Measurements from ENCODE around the gene UBAP2L. TPM values are rescaled to one million over a fixed set of nuclear protein-coding genes. Genes with fewer than 3 reads are reported as not detected.
"Not testable (repeated sequence)": the region's sequence is repeated elsewhere in the genome, so short reads cannot be mapped to it uniquely, and the experiment has no call there.

The UBAP2L gene
- total RNA-seq, 1 donor from 2014 or later: 127 TPM

DNA sequence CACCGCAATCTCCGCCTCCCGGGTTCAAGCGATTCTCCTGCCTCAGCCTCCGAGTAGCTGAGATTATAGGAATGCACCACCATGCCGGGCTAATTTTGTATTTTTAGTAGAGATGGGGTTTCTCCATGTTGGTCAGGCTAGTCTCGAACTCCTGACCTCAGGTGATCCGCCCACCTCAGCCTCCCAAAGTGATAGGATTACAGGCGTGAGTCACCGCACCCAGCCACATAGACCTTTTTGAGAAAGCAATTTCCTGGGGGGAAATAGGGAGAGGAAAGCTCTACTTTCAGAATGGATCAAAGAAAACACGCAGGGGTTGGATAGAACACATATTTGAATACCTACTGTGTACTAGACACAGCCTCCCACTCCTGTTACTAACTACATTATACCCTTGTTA, 15.0 kb upstream of the UBAP2L start:
- not testable (repeated sequence) for DNase-seq (ENCODE audit: low read depth)

DNA sequence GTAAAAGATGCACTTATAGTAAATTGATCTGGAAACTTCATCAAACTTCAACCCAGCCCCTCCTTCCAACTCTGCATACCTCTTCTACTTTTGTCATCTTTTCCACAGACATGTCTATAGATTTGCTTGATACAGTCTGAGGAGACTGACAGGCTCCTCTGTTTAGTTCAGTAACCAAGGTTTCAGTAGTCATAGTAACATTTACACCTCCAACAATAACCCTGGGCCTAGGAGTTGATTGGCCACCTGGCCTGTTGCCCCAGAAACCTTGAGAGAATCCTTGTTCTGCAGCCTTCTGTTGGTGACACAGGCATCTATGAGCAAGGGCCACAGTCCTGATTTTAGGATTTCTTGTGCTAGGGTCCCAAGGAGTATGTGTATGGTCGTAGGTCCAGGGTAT, 14.6 kb upstream of the UBAP2L start, which contains the start of gene CFAP141:
Gene CFAP141 (minus strand): TSS at position 138 of the 400 bp plus-strand sequence. CDS start 26 bp downstream, at position 112.
- peak; percentile 42 for DNase-seq (ENCODE audit: low read depth)

DNA sequence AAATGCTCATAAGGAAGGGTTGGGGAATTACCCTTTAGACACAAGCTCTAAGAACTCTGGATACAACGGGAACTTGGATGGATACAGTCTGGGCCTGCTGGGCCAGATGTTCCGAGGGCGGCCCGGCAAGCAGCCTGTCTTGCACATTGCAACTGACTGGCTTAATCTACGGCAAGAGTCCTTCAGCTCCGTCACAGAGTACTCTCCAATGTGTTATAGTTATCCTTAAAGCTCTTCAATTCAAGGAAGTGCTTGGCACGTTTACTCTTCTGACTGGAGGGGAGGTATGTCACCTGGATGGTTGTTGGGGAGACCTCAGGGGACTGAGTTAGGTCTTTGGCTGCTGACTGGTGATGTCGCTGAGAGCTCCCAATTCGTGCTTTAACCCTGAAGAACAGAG, 13.5 kb upstream of the UBAP2L start:
- no peak for DNase-seq (ENCODE audit: low read depth)

DNA sequence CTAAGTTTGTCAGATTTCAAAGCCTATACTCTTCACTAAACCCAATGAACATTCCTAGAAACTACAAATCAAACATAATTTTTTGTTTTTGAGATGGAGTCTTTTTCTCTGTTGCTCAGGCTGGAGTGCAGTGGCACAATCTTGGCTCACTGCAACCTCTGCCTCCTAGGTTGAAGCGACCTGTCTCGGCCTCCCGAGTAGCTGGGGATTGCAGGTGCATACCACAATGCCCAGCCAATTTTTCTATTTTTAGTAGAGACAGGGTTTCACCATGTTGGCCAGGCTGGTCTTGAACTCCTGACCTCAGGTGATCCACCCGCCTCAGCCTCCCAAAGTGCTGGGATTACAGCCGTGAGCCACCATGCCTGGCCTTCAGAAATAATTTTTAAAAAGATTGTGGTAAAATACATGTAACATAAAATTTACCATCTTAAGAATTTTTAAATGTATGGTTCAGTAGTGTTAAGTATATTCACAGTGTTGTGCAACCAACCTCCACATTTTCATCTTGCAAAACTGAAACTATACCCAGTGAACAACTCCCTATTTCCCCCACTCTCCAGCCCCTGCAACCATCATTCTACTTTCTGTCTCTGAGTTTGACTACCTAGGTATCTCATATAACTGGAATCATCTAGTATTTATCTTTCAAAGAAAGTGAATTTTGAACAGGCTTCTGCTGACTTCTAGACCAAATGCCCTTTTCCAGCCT, 11.9 kb upstream of the UBAP2L start:
- no peak for DNase-seq (ENCODE audit: low read depth)

DNA sequence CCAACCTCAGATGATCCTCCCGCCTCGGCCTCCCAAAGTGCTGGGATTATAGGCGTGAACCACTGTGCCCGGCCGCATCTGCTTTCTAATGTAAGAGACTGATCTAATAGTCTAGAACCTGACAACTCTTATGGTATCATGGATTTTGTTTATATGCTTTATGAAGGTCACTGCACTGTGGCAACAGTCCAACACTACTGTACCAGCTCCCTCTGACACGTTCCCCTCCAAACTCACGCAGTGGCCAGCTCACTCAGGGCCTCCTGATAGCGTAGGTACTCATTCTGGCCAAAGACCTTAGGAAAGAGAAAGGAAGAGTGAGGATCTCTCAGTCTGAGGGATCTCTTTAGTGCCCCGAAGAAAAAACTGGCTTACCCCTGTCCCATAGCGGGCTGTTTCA, 8.7 kb upstream of the UBAP2L start:
- DNase-seq (ENCODE audit: low read depth): no peak

DNA sequence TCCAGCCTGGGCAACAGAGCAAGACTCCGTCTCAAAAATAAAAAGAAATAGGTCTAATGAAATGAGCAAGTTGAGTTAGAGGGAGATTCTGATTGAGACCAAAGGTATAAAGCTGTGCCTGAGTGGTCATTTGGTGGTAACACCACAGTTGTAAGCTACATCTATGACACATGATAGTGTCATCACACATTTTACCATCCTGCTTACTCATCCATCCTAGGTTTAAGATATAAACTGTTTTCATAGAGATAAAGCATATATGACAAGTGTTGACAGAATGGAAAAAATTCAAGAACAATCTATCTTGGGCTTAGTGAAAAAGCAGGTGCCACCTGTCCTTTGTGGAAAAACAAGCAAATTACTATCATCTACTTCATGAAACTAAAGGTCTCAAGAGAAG, 7.5 kb upstream of the UBAP2L start:
- peak; percentile 64 for DNase-seq (ENCODE audit: low read depth)

DNA sequence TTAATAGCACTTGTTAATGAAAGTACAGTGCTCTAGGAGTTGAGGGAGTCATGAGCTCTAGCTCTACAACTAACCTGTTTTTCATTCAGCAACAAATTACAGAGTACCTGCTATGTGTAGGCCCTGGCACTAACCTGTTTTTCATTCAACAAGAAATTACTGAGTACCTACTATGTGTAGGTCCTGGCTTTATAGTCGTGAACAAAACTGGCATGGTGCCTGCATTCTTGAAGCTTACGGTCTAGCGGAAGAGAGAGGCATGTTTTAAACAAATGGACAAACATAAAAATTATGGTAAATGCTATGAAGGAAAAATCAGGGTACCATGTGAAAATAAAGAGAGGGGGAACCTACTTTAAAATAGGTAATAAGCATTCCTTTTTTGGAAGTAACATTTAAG, 2.2 kb upstream of the UBAP2L start:
- no peak for DNase-seq (ENCODE audit: low read depth)

DNA sequence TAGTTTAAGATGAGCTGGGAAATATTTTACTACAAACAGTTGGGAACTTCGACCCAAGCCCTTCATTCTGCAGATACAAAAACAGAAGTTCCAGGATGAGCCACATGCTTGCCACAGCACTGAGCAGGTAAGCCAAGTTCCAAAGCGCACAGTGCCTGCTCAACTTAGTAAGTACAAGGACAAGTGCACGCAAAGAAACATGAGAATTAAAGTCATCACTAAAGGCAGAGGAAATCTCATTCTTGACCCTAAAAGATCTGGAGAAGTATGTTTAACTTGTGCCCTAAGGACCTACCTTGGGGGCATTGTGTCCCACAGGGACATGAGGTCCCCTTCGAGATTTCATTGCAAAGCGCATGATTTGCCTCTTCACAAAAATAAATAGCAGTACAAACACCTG, 1.2 kb upstream of the UBAP2L start:
- DNase-seq (ENCODE audit: low read depth): peak; percentile 29

DNA sequence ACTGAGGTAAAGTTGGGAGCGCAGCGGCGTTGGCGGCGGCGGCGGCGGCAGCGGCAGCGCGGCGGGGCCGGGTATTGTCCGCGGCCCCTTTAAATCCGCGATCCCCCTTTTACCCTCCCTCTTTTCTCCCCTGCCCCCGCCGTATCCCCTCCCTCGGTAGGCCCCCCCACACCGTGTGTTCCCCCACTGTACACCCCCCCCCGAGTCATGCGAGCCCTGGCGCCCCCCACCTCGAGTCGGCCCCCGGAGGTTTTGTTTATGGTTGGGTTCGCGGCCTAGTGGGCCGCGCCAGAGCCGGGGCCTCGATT, 169 bp downstream of the UBAP2L start:
- DNase-seq (ENCODE audit: low read depth): no peak

DNA sequence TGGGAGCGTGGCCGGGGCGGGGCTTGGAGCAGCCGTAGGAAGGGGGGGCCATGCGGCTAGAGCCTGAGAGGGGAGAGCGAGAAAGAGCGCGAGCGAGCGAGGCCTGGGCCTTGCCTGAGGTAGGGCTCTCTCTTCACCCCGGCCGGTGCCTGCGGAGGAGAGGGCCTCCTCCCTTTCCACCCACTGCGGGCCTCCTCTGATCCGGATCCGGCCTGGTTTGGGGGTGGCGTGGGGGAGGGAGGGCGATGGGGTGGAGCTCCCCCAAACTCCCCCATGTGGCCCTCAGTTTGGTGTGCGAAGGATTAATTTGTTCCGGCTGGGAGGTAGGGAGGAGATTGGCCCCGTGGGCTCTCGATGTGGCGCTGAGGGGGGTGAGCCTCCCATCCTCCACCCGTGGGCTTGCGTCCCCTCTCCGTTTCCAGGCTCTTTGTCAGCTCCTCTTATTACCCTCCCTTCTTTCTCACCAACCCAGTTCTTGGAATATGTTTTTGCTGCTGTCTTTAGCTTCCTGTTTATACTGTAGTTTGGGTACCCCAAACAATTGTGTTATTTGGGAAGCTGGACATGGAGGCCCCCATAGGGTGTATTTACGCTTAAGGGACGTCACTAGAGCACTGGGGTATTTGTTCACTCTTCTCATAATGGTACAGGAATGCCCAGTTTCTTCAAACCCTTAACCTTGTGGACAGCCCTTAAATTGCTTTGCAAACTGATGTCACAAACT, 685 bp downstream of the UBAP2L start:
- DNase-seq (ENCODE audit: low read depth): peak; percentile 37

DNA sequence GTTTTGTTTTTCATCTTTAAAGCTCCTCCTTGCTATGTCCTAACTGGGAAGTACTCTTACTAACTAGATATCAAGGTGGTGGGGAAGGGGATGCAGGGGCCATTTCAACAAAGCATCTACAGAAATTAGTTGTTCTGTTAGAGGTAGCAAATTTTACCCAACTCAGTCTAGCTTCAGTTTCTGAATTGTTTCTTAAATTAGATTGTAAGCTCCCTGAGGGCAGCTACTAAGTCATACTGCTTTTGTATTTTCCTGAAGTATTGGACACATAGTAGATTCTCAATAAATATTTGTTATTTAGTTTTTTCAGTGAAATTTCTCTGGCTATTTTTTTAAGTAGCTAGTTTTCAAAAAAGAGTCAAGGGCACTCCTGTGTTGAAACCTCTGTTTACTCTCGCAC, 1.8 kb downstream of the UBAP2L start:
- no peak for DNase-seq (ENCODE audit: low read depth)

DNA sequence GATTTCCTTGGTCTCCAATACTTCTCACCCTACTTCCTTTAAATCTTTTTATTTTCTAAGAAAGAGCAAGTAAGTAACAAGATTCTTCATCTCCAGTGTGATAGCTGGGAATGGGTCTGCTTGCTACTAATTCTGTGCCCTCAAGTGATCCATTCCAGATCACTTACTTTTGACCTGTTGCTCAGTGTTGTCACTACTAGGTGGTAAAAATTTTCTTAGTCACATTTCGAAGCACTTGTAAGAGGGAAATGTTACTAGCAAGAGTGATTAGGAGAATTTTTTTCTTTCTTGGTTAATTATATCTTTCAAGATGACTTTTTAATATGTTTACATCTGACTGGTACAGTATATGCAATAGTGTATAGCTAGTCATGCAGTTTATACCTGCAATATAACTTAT, 2.2 kb downstream of the UBAP2L start:
- DNase-seq (ENCODE audit: low read depth): peak; percentile 37

DNA sequence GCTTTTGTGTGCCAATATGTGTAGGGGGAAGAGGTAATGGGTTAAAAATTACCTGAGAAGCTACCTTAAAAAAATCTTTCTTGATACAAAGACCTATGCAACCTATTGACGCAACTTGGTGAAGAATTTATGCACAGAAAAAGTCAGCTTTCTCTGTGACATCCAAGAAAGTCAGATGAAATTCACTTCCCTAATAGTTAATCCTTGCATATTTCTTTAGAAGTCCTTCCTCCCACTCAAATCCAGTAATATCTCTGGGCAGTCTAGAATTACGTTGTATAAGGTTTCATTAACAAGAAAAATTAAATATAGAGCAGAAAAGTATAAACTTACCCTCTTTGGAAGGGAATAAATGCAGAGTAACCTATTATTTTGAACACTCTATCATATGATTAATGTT, 2.9 kb downstream of the UBAP2L start:
- no peak for DNase-seq (ENCODE audit: low read depth)

DNA sequence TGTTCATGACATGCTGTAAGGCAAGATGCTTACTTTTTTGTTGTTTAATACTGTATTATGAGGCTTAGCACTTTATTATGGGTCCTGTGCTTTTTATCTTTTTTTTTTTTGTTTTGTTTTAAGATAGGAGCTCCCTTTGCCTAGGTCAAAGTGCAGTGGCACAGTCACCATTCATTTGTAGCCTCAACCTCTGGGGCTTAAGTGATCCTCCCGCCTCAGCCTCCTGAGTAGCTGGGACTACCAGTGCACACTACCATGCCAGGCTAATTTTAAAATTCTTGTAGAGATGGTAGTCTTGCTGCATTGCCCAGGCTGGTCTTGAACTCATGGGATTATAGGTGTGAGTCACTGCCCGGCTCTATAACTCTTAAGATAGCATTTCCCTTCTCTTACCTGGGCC, 4.6 kb downstream of the UBAP2L start:
- no peak for DNase-seq (ENCODE audit: low read depth)

DNA sequence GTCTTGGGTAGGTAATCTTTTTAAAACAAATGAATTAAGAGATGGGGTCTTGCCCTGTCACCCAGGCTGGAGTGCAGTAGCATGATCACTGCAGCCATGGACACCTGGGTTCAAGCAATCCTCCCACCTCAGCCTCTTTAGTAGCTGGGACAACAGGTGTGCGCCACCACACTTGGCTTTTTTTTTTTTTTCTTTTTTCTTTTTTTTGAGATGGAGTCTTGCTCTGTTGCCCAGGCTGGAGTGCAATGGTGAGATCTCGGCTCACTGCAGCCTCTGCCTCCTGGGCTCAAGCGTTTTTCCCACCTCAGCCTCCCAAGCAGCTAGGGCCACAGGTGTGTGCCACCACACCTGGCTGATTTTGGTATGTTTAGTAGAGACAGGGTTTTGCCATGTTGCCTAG, 10.4 kb downstream of the UBAP2L start:
- not testable (repeated sequence) for DNase-seq (ENCODE audit: low read depth)

DNA sequence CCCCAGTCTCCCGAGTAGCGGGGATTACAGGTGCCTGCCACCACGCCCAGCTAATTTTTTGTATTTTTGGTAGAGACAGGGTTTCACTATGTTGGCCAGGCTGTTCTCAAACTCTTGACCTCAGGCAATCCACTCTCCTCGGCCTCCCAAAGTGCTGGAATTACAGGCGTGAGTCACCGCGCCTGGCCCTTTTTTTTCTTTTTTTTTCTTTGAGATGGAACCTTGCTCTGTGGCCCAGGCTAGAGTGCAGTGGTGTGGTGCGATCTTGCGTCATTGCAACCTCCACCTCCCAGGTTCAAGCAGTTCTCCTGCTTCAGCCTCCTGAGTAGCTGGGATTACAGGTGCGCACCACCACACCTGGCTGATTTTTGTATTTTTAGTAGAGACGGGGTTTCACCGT, 12.4 kb downstream of the UBAP2L start:
- not testable (repeated sequence) for DNase-seq (ENCODE audit: low read depth)

DNA sequence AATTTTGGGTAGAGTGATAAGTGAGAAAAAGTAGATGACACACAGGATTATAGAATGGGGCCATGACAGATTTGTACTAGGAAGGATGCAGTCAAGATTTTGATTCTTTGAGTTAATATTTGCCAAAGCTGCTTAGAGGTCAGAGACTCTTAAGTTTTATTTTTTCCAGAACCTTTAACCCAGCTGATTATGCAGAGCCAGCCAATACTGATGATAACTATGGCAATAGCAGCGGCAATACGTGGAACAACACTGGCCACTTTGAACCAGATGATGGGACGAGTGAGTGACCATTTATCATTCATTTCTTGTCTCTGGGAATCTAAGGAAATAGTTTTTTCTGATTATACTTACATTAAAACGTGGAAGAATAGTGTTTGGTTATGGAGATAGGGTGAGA, 16.1 kb downstream of the UBAP2L start:
- no peak for DNase-seq (ENCODE audit: low read depth)

DNA sequence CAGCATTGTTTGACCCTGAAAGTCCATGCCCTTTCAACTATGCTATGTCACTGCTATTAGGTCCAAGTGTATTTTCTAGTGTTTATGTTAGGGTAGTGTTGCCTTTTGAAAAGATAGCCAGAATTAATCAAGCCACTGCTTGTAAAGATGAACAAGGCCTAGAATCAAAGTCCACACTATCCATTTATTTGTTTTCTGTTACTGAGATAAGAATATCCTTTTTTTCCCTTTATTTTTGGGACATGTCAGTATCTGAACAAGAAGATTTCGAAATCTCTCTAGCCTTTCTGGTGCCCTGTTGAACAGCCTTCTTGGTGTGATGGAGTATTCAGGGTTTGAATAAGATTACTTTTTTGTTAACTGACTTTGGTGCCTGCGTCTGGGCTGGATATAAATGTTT, 16.7 kb downstream of the UBAP2L start:
- no peak for DNase-seq (ENCODE audit: low read depth)

DNA sequence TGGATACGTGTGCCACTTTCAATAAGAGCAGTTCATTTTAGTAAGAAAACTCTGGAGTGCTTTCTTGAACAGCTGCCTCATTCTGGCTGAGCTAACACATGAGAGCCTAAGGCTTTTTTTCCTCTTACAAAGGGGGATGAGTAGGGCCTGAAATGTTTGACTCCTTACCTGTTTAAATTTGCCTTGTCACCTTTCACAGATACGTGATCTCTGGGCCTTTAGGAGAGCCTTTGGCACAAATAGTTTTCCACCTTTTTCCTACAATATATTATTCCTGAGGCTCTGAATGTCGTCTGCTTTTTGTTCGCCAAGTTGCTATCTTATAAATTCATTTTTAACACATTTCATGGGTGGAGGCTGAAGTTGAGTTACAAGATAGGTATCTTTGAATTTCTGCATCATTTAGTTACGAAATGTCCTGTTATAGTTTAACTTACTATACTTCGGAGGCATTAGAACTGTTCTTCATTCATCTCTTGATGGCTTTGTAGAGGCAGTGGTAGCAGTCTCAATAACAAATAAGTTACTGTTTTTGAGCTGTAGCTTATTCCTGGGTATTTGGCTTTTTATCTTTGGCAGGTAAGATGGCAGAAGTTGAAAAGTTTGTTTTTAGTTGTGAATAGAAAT, 17.2 kb downstream of the UBAP2L start:
- DNase-seq (ENCODE audit: low read depth): no peak

DNA sequence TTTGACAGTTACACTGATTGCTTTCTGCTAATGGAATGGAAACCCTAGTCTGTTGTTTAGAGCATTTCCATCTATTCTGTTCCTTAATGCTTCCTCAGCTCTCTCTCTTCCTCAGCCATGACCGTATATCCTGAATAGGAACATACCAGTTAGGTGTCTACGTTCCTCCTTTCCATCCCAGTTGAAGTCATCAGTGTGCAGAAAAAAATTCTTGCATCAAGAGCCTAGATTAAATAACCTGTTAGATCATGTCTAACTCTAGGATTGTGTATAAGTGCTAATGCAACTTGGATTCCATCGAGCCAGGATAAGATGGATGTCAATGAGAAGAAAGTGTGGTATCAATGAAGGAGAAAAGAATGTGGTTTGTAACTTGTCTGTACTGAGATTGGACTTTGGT, 18.7 kb downstream of the UBAP2L start:
- DNase-seq (ENCODE audit: low read depth): no peak

DNA sequence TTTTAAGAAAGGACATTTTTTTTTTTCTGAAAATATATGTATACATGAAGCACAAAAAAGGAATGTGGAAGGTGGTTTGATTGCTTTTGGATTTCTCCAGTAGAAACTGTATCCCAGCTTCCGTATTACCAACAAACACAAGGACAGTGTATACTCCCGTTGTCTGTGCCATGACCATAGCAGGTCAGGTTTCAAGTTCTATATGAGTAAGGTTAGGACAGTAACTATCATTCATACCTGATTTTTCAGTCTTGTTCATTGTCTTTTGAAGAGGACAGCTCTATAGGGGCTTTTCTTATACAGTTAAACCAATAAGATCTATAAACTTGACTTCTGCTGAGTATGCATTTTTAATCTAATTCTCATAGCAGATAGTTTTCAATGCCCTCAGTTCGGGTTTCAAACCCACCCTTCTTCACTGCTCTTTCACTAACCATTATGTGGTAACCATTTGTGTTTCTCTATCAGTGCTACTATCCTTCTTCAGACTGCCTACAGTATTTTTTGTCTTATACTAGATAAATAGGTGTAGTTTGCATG, 19.6 kb downstream of the UBAP2L start:
- no peak for DNase-seq (ENCODE audit: low read depth)

DNA sequence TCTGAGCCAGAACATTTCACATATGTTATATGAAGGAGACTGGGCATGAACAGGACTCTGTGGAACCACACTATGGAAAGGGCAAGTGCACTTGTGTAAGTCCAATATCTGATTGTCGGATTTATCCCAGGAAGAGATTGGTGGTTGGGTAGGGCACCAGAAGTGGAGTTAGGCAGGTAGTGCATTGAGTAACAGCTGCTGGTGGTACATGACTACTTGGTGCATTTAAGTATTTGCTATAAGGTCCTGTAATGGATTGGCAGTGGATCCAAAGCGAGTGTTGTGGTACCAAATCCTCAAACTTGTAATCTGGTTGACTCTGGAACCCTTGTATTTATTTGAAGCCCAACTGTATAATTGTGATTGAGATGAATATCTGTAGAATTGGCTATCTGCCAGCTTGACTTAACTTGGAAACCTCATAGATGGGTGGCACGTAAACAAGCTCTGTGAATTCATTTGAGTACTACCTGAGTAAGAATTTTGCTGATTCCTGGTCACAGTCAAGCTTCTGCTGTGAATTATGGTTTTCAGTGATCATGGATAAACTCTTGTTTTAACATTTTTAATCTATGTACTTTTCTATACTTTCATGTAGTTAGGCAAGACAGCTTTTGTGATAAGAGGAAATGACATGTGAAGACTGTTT, 21.1 kb downstream of the UBAP2L start:
- DNase-seq (ENCODE audit: low read depth): no peak

All from renal cortical epithelial cell (primary cell).